MCF 10A (cell line): ENCODE results near the gene P2RY6. TPM values are rescaled to one million over a fixed set of nuclear protein-coding genes. Genes with fewer than 3 reads are reported as not detected.
"Not testable (repeated sequence)": the region's sequence is repeated elsewhere in the genome, so short reads cannot be mapped to it uniquely, and the experiment has no call there.

ENCODE experiments used
- BruUV-seq: library from RNA; stranded (reverse); fragments of 400-500 nt; replicated peaks from 2 replicates; lab custom pipeline; 2021; lab: Mats Ljungman, UMichigan
- CTCF ChIA-PET: fragments of 300-600 bp; sonication (Branson Sonifier 250); formaldehyde crosslinking; extraction: SDS; loops from one replicate; lab custom pipeline; 2021; ENCODE audit warnings: antibody characterized with exemption, inconsistent platforms; lab: Yijun Ruan, JAX
- POLR2A ChIA-PET: fragments of 300-600, 350-650 bp; sonication (Branson Sonifier 250); formaldehyde crosslinking; extraction: SDS; loops from one replicate; lab custom pipeline; 2020; ENCODE audit warnings: antibody characterized with exemption, inconsistent platforms; lab: Yijun Ruan, JAX
- DNase-seq: peaks from one replicate; pipeline ENCODE4 v3.0.0-alpha.2; 2018; ENCODE audit not compliant: unreplicated experiment
- H3K27ac Mint-ChIP-seq: one replicate; pipeline ENCODE4 v1.8.0; 2022; ENCODE audit warnings: mild to moderate bottlenecking, low read depth, mixed read lengths; ENCODE audit not compliant: unreplicated experiment
- H3K27me3 Mint-ChIP-seq: one replicate; pipeline ENCODE4 v1.8.0; 2022; ENCODE audit warnings: mixed read lengths; ENCODE audit not compliant: insufficient read depth, unreplicated experiment
- H3K36me3 Mint-ChIP-seq: one replicate; pipeline ENCODE4 v1.8.0; 2022; ENCODE audit warnings: mild to moderate bottlenecking, moderate library complexity, mixed read lengths; ENCODE audit not compliant: insufficient read depth, unreplicated experiment
- H3K4me1 Mint-ChIP-seq: one replicate; pipeline ENCODE4 v1.8.0; 2022; ENCODE audit warnings: mixed read lengths; ENCODE audit not compliant: insufficient read depth, unreplicated experiment
- H3K4me3 Mint-ChIP-seq: one replicate; pipeline ENCODE4 v1.8.0; 2022; ENCODE audit warnings: mild to moderate bottlenecking, moderate library complexity, mixed read lengths; ENCODE audit not compliant: unreplicated experiment
- H3K9me3 Mint-ChIP-seq: one replicate; pipeline ENCODE4 v1.8.0; 2022; ENCODE audit warnings: mixed read lengths; ENCODE audit not compliant: unreplicated experiment
- intact Hi-C: fragments of 100-400 bp; cut with micrococcal nuclease; formaldehyde crosslinking; loops from 2 replicates; pipeline ENCODE4 v1.14.1; 2022
- total RNA-seq: library from RNA; stranded (reverse); gene quantifications from 2 replicates; pipeline ENCODE4 v1.2.3, GENCODE V29; 2022
- TF ChIP-seq, protein P1 (sequence below): fragments of 200-600 bp; IDR thresholded peaks from one replicate; pipeline ENCODE4 v1.8.0; 2022; ENCODE audit warnings: antibody characterized with exemption, mild to moderate bottlenecking; ENCODE audit not compliant: unreplicated experiment

Gene P2RY6
- total RNA-seq, 1 experiment from 2014 or later = not detected

DNA sequence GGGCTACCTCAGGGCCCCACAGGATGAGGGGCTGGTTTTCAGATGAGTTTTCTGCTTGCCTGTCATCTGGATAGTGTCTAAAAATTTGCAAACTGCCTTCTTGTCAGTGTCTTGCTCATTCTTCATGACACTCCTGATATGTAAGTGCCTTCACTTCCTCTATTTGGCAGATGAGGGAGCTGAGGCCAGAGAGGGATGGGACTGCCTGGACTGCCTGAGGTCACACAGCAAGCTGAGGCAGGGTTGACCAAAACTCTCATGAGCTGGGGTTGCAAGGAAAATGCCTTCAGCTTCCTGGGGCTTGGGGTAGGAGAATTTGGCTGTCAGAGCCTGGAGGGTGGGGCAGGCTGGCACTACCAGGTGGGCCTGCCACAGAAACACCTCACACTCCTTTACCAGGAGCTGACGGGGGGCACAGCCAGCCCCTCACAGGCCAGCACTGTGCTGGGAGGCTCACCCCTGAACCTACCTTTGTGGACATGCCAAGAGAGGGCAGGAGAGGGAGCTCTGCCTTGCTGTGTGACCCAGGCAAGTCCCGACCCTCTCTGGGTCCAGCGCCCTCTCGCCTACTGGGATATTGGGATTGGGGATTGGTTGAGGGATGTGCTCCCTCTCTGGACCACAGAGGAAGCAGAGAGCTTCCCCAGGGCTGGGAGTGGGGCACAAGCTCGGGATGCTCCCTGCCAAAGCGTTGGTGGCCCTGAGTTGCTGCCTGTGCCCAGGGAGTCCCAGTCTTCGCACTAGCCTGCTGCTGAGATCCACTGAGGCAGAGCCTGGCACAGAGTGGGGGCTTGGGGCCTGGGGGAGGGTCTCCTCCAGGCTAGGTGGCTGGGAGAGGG is 1.9 kb upstream of the P2RY6 start:
- H3K4me1 Mint-ChIP-seq = no peaks in the 10 kb centered on the region
- H3K27me3 Mint-ChIP-seq = peaks cover 13% of the 10 kb centered on the region
- no TSS peak for BruUV-seq
- no peak overlapping the region for H3K4me3 Mint-ChIP-seq
- ChIA-PET CTCF (interaction anchor here (0.6 to 1.4 kb wide), 5 partner anchors 14 to 789 kb away, joined by 3 to 5 read pairs (median 4); no protein-coding TSS in a partner anchor), POLR2A (interaction anchor here (0.5 kb wide), 1 partner anchor 65 kb away, joined by 3 read pairs; no protein-coding TSS in a partner anchor)
- intact Hi-C loops = no loop called here
- no peak overlapping the region for H3K27ac Mint-ChIP-seq
- no peak for DNase-seq
- H3K36me3 Mint-ChIP-seq = no peaks in the 10 kb centered on the region
- TF ChIP-seq, protein P1, sequence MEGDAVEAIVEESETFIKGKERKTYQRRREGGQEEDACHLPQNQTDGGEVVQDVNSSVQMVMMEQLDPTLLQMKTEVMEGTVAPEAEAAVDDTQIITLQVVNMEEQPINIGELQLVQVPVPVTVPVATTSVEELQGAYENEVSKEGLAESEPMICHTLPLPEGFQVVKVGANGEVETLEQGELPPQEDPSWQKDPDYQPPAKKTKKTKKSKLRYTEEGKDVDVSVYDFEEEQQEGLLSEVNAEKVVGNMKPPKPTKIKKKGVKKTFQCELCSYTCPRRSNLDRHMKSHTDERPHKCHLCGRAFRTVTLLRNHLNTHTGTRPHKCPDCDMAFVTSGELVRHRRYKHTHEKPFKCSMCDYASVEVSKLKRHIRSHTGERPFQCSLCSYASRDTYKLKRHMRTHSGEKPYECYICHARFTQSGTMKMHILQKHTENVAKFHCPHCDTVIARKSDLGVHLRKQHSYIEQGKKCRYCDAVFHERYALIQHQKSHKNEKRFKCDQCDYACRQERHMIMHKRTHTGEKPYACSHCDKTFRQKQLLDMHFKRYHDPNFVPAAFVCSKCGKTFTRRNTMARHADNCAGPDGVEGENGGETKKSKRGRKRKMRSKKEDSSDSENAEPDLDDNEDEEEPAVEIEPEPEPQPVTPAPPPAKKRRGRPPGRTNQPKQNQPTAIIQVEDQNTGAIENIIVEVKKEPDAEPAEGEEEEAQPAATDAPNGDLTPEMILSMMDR = no peak
- no peaks in the 10 kb centered on the region for H3K9me3 Mint-ChIP-seq

DNA sequence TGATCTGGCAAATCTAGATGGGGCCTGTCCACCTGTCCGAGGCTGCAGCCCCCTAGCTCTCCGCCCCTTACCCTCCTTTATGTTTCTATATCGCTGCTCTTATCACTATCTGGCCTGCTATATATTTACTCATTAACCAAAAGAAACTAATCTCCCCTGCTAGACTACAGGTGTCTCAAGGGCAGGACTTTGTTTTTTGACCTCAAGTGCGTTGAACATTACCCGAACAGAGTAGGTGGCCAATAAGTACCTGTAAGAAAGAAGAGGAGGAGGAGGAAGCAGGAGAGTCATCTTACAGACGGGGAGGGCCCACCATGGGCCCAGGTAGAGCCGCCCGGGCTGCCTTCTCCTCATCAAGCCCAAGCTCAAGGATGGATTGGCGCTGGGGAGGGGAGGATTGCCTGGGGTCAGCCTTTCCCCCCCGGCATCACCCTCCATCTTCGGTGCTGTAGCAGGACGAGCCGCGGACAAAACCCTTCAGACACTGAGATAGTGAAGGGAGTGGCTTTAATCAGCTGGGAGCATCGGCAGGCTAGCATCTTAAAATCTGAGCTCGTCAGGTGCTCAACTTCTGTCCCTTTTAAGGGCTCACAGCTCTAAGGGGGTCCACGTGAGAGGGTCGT is 1.2 kb upstream of the P2RY6 start:
- no peaks in the 10 kb centered on the region for H3K36me3 Mint-ChIP-seq
- no peak overlapping the region for H3K27ac Mint-ChIP-seq
- ChIA-PET CTCF (interaction anchor here (0.6 to 1.4 kb wide), 4 partner anchors 15 to 790 kb away, joined by 3 to 4 read pairs (median 4); no protein-coding TSS in a partner anchor), POLR2A (interaction anchor here (0.5 kb wide), 1 partner anchor 65 kb away, joined by 3 read pairs; no protein-coding TSS in a partner anchor)
- peaks cover 6% of the 10 kb centered on the region for H3K27me3 Mint-ChIP-seq
- intact Hi-C loops = no loop called here
- DNase-seq = no peak
- BruUV-seq = no TSS peak
- H3K4me3 Mint-ChIP-seq = no peak overlapping the region
- H3K9me3 Mint-ChIP-seq = no peaks in the 10 kb centered on the region
- H3K4me1 Mint-ChIP-seq = no peaks in the 10 kb centered on the region
- TF ChIP-seq, protein P1 = no peak

DNA sequence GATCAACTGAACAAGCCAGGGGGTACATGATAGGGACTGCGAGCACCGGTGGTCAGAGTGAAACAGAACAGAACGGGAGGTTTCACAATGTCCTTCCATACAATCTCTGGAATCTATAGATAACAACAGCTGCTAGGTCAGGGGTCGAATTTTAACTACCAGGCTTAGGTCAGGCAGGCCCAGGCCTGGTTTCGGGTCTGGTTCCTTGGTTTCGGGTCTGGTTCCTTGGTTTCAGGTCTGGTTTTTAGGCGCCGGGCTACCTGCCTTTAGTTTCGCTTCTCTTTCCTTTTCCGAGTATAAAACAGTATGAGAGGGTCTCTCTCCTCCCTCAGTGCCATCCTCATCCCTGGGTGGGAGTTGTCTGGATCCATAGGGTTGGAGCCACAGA is 666 bp upstream of the P2RY6 start:
- H3K4me1 Mint-ChIP-seq, H3K27me3 Mint-ChIP-seq, H3K27ac Mint-ChIP-seq, H3K9me3 Mint-ChIP-seq, DNase-seq, intact Hi-C loops, H3K36me3 Mint-ChIP-seq, POLR2A ChIA-PET, BruUV-seq, H3K4me3 Mint-ChIP-seq: not testable (repeated sequence)
- CTCF ChIA-PET = interaction anchor here (0.7 to 1.8 kb wide), 4 partner anchors 10 to 80 kb away, joined by 3 to 8 read pairs (median 3); no protein-coding TSS in a partner anchor

DNA sequence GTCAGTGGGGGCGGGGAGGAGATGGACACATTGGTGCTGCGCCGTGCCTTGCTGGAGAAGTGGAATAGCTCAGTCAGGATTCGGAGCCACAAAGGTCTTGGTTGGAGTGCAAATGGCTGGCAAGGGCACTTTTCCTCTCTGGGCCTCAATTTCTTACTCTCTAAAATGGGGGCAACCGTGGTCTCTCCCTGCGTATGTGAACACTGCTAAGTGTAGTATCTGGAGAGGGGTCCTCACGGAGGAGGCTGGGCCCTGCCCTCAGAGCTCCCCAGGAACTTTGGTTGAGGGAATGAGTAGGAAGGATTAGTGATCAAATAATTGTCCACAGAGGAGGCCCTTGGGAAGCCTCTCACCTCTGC is 521 bp downstream of the P2RY6 start:
- H3K4me3 Mint-ChIP-seq = no peak overlapping the region
- POLR2A ChIA-PET = interaction anchor here (0.5 kb wide), 1 partner anchor 507 kb away, joined by 3 read pairs; no protein-coding TSS in a partner anchor
- H3K27me3 Mint-ChIP-seq = no peaks in the 10 kb centered on the region
- BruUV-seq = no TSS peak
- H3K36me3 Mint-ChIP-seq = no peaks in the 10 kb centered on the region
- no peaks in the 10 kb centered on the region for H3K9me3 Mint-ChIP-seq
- CTCF ChIA-PET = interaction anchor here (1.3 to 1.8 kb wide), 2 partner anchors 16 to 64 kb away, joined by 3 to 8 read pairs; no protein-coding TSS in a partner anchor
- no peak for DNase-seq
- H3K4me1 Mint-ChIP-seq = no peaks in the 10 kb centered on the region
- H3K27ac Mint-ChIP-seq = no peak overlapping the region
- TF ChIP-seq, protein P1 = no peak
- intact Hi-C loops = no loop called here
